Heart left ventricle (tissue), 16 donors: ENCODE measurements around the gene KIF1A. TPM values are rescaled to one million over a fixed set of nuclear protein-coding genes. Genes with fewer than 3 reads are reported as not detected.
"Not testable (repeated sequence)": the region's sequence is repeated elsewhere in the genome, so short reads cannot be mapped to it uniquely, and the experiment has no call there.

Experiments used
- ATAC-seq, 4 donors: fragments of 200-7000 bp; cut with Tn5 transposase; one replicate each; pipeline ENCODE4 v1.9.1; 2020 to 2022; ENCODE audit warnings: moderate library complexity in 4 of 4, mild to moderate bottlenecking in 3 of 4, moderate number of reproducible peaks in 1 of 4
- DNase-seq, 5 donors: peaks; one replicate each; pipeline ENCODE4 v3.0.0-alpha.2; 2020
- H3K27ac ChIP-seq, 12 donors: fragments of 200-600 bp; sonication (generic) in 4 of 12; one replicate each; pipeline versions ENCODE4 v1.5.0 to v1.8.0; 2016 to 2022; ENCODE audit warnings: mild to moderate bottlenecking in 2 of 12
- H3K27me3 ChIP-seq, 9 donors: fragments of 200-600 bp; sonication (generic) in 2 of 9; one replicate each; pipeline versions ENCODE4 v1.5.1 to v1.8.0; 2016 to 2022; ENCODE audit warnings: mild to moderate bottlenecking in 3 of 9
- H3K36me3 ChIP-seq, 9 donors: fragments of 200-600 bp; sonication (generic) in 2 of 9; one replicate each; pipeline versions ENCODE4 v1.5.0 to v1.8.0; 2018 to 2022; ENCODE audit warnings: mild to moderate bottlenecking in 2 of 9
- H3K4me1 ChIP-seq, 12 donors: fragments of 200-600 bp; sonication (generic) in 4 of 12; one replicate each; pipeline versions ENCODE4 v1.5.0 to v1.8.0; 2016 to 2022; ENCODE audit warnings: mild to moderate bottlenecking in 3 of 12
- H3K4me3 ChIP-seq, 12 donors: fragments of 200-600 bp; sonication (generic) in 4 of 12; one replicate each; pipeline versions ENCODE4 v1.5.0 to v1.8.0; 2017 to 2022; ENCODE audit warnings: mild to moderate bottlenecking in 9 of 12, moderate library complexity in 4 of 12
- H3K9me3 ChIP-seq, 12 donors: fragments of 200-600 bp; sonication (generic) in 4 of 12; one replicate each; pipeline versions ENCODE4 v1.5.0 to v1.8.0; 2016 to 2022; ENCODE audit warnings: mild to moderate bottlenecking in 1 of 12
- POLR2A ChIP-seq, 2 donors: fragments of 450-650 bp; IDR thresholded peaks; one replicate each; pipeline ENCODE4 v1.6.1; 2017; ENCODE audit warnings: antibody characterized with exemption in 2 of 2, mild to moderate bottlenecking in 2 of 2, moderate library complexity in 2 of 2
- WGBS, 4 donors: extraction: QIAGEN DNeasy Blood & Tissue Kit in 2 of 4; methylation state at CpG; one replicate each; pipeline versions ENCODE4 v1.1.5 to v1.1.7; 2013 to 2018; 5-methylcytosine and 5-hydroxymethylcytosine counted together
- intact Hi-C, 10 donors: fragments of 100-400 bp; cut with DNase I; formaldehyde crosslinking; loops; one replicate each; pipeline versions ENCODE4 v1.11.1 to v1.14.2; 2022
- polyA plus RNA-seq, 2 donors: library from polyadenylated mRNA; stranded (reverse); fragments of 200-250 nt; gene quantifications; one replicate each; pipeline ENCODE4 v1.2.3, GENCODE V29; 2013
- total RNA-seq, 9 donors: library from RNA; depleted of rRNA in 2 of 9; stranded (reverse); fragments of >200 nt in 2 of 9; fragmentation: NEBNext Ultra II Directional in 3 of 9; extraction: Animal tissue kit (Norgen Biotek cat#: 25700) in 3 of 9; gene quantifications; one replicate each; pipeline versions ENCODE4 v1.1.0 to v1.2.4, GENCODE V29; 2016 to 2023
- TF ChIP-seq, protein P1 (sequence below), 12 donors: fragments of 200-600 bp; sonication (generic) in 4 of 12; IDR thresholded peaks; one replicate each; pipeline versions ENCODE4 v1.5.0 to v1.8.0; 2018 to 2022; ENCODE audit warnings: antibody characterized with exemption in 12 of 12, mild to moderate bottlenecking in 5 of 12
- donor health status: ischemic (EF 13 %, LVEDD 7.1; RV severe dilation, severe dysfunction).
- donor health status: healthy with polysubstance abuse.
- donor health status: DM: no; HTN: yes; CAD: no.
- donor health status: DM: no; HTN: no; CAD: no.
- donor health status: ischemic (EF 25% LVEDD 6.9; RV normal size, moderate dysfunction).
- donor health status: ischemic (EF 25% LVEDD 5.7; RV mildly dilated, moderate dysfunction).
- donor health status: healthy.
- donor health status: DM: yes; HTN: yes; CAD: no.
- donor health status: ischemic (EF 35%, LVEDD 5.7; RV mildly dilated, moderate dysfunction).
- donor health status: nonischemic (EF 11% LVEDD 7.7; RV severe dilation, severe dysfunction).
- donor health status: DM: yes; HTN: yes; CAD: no.
- donor health status: PGD.
- donor health status: ischemic (EF 29% LVEDD 5.4; RV normal size, mild dysfunction).
- donor health status: nonischemic (EF 23%, LVEDD 6.1; RV moderate dilation, normal function).

KIF1A gene
- total and polyA plus RNA-seq, 11 donors = 0.76 to 25.8 (median 2.7) TPM

DNA sequence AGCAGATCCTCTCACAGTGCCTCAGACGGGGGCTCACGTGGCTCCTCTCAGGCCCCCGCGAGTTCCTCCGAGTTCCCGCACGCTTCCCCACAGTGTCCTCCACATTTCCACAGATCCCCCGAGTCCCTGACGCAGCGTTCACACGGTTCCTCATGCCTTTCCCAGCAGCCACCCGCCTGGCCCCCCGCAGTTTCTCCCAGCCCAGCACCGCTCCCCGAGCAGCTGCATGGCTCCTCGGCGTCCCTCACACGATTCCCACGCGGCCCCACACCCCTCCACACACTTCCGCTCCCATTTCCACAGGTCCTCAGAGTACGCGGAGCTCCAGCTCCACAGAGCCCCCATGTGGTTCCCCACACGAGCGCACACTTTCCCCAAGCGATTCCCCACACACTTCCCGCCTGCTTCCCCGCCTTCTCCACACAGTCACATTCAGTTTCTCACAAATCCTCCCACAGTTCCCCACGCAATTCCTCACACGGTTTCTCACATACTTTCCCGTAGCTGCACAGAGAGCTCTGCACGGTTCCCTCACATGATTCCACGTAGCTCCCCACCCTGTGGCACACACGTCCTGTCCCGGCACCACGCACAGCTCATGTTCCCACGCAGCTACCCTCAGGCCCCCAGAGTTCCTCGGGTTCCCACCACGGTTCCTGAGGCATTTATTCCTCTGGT, 39.9 kb downstream of the KIF1A start:
- Histone ChIP-seq H3K27me3 (peaks cover 0 to 8% (median 0%) of the 10 kb centered on the region in 9 donors), H3K36me3 (no peaks in the 10 kb centered on the region), H3K9me3 (no peaks in the 10 kb centered on the region), H3K4me3 (no peak overlapping the region), H3K27ac (no peak overlapping the region), H3K4me1 (no peaks in the 10 kb centered on the region)
- intact Hi-C loops = no loop called here
- ATAC-seq (no peak), DNase-seq (peak in 1 of 5 donors; percentile 17)
- no peak for TF ChIP-seq POLR2A (IDR thresholded peaks at IDR 0.05)
- TF ChIP-seq, protein P1, sequence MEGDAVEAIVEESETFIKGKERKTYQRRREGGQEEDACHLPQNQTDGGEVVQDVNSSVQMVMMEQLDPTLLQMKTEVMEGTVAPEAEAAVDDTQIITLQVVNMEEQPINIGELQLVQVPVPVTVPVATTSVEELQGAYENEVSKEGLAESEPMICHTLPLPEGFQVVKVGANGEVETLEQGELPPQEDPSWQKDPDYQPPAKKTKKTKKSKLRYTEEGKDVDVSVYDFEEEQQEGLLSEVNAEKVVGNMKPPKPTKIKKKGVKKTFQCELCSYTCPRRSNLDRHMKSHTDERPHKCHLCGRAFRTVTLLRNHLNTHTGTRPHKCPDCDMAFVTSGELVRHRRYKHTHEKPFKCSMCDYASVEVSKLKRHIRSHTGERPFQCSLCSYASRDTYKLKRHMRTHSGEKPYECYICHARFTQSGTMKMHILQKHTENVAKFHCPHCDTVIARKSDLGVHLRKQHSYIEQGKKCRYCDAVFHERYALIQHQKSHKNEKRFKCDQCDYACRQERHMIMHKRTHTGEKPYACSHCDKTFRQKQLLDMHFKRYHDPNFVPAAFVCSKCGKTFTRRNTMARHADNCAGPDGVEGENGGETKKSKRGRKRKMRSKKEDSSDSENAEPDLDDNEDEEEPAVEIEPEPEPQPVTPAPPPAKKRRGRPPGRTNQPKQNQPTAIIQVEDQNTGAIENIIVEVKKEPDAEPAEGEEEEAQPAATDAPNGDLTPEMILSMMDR (IDR thresholded peaks at IDR 0.05) = peak in 1 of 12 donors; percentile 15
- WGBS, 4 donors = 60 to 72% (median 66%) methylated on average over 39 of the region's 39 CpGs

DNA sequence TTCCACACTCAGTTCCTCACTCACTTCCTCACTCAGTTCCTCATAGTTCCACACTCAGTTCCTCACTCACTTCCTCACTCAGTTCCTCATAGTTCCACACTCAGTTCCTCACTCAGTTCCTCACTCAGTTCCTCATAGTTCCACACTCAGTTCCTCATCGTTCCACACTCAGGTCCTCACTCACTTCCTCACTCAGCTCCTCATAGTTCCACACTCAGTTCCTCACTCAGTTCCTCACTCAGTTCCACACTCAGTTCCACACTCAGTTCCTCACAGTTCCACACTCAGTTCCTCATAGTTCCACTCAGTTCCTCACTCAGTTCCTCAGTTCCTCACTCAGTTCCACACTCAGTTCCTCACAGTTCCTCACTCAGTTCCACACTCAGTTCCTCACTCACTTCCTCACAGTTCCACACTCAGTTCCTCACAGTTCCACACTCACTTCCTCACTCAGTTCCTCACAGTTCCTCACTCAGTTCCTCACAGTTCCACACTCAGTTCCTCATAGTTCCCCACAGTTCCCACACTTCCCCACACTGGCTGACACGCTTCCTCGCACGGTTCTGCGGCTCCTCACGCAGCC, 40.7 kb downstream of the KIF1A start:
- H3K27ac ChIP-seq, H3K4me1 ChIP-seq, DNase-seq, H3K9me3 ChIP-seq, H3K4me3 ChIP-seq, H3K36me3 ChIP-seq, intact Hi-C loops, H3K27me3 ChIP-seq, ATAC-seq: not testable (repeated sequence)
- 78 to 88% (median 82%) methylated on average over 6 of the region's 6 CpGs for WGBS, 4 donors

DNA sequence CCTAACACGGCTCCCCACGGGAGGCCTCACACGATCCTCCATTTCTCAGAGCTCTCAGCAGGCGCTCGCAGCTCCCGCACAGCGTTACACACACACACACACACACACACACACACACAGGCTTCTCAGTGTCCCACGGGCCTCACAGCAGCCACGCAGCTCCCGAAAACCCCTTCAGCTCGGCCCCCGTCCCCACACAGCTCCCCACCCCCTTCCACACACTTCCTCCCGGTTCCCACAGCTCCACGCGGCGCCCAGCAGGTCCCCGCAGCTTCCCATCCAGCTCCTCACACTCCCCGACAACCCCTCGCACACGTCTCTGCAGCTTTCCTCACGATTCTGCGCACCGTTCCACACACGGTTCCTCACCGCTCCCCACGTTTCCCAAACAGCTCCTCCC, 41.6 kb downstream of the KIF1A start:
- intact Hi-C loops = no loop called here
- 83 to 88% (median 85%) methylated on average over 26 of the region's 26 CpGs for WGBS, 4 donors
- DNase-seq = no peak

DNA sequence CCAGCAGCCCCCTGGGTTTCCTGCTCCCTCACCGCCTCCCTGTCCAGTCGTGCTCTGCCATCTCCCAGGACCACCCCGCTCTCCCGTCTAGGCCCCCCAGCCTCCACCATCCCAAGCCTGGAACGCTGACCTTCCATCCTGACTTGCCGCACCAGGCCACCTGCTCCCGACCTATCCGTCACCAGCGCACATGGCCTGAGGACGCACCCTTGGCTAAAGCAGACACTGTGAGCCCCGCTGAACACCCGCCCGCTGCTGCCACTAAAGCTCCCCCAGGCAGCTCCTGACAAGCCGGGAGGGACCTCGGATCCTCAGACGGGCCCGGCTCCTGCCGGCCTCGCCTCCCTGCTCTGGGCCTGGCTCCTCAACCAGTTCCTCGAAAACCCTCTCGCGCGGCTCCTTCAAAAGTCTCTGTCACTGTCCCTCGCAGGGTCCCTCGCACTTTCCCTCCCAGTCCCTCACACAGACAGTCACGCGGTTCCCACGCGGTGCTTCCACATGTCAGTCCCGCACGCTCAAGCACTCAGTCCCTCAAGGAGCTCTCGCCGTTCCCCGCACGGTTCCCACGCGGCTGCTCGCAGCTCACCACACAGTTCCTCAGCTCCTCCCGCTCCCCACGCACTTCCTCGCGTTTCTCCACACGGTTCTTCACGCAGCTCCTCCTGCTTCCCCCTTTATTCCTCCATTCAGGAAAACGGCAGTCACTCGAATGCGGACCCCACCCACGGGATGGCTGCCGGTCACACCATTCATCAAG, 42.4 kb downstream of the KIF1A start:
- H3K27ac ChIP-seq = no peak overlapping the region
- no peaks in the 10 kb centered on the region for H3K27me3 ChIP-seq
- no peak overlapping the region for H3K4me3 ChIP-seq
- no peak for ATAC-seq
- H3K4me1 ChIP-seq = no peaks in the 10 kb centered on the region
- H3K9me3 ChIP-seq = no peaks in the 10 kb centered on the region
- 89 to 91% (median 90%) methylated on average over 49 of the region's 49 CpGs for WGBS, 4 donors
- DNase-seq = no peak
- TF ChIP-seq POLR2A (IDR thresholded peaks at IDR 0.05) = no peak
- TF ChIP-seq, protein P1 (IDR thresholded peaks at IDR 0.05) = no peak
- no peaks in the 10 kb centered on the region for H3K36me3 ChIP-seq
- intact Hi-C loops = no loop called here

More for the DNA sequence above, 41.6 kb downstream of the KIF1A start:
- Histone ChIP-seq H3K27me3 (no peaks in the 10 kb centered on the region), H3K4me3 (no peak overlapping the region), H3K27ac (no peak overlapping the region), H3K36me3 (no peaks in the 10 kb centered on the region), H3K9me3 (no peaks in the 10 kb centered on the region), H3K4me1 (no peaks in the 10 kb centered on the region)
- TF ChIP-seq, protein P1 (IDR thresholded peaks at IDR 0.05) = no peak
- no peak for TF ChIP-seq POLR2A (IDR thresholded peaks at IDR 0.05)
- ATAC-seq = no peak
